Measurements from ENCODE around the gene KRT3. TPM values are rescaled to one million over a fixed set of nuclear protein-coding genes. Genes with fewer than 3 reads are reported as not detected.

KRT3 gene
- total and polyA plus RNA-seq, 2 experiments from 2014 or later, result not detected

DNA sequence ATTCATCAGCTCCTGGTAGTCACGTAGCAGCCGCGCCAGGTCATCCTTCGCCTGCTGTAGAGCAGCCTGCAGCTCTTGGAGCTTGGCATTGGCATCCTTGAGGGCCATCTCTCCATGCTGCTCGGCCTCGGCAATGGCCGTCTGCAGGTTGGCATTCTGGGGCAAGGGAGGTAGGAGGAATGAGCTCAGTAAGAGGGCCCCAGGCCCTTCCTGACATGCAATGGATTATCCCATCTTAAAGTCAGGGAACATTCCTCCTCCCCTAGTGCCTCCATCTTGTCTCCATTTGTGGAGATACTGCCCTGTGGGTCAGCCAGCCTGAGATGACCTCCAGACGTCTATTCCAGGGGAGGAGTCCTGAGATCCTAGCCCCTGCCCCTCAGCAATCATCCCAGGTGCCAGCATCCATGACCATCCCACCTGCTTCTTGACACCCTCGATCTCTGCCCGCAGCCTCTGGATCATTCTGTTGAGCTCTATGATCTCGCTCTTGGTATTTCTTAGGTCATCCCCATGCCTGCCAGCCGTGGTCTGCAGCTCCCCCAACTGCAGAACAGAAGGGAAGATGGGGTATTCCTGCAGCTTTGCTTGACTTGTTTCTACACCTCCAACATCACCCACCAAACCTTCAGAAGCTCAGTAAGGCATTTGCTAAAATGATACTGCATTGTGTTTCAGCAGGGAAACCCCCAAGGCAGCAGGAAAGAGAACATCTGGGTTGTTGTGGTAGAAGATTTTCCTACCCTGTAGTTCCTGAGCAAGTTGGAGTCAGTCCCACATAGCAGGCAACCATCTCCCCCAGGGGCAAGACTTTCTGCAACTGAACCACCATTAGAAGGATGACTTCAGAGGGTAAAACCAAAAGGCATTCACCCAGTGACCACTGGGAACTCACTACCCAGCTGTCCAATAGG lies 4.4 kb downstream of the KRT3 start:
- Histone ChIP-seq H3K4me1 (ENCODE audit: low read depth) (no peaks in the 10 kb centered on the region), H3K36me3 (no peaks in the 10 kb centered on the region), H3K27me3 (peaks cover 37% of the 10 kb centered on the region), H3K4me3 (no peak overlapping the region), H3K27ac (no peak overlapping the region), H3K9me3 (ENCODE audit: low read depth) (no peaks in the 10 kb centered on the region)
- TF ChIP-seq, protein P1, sequence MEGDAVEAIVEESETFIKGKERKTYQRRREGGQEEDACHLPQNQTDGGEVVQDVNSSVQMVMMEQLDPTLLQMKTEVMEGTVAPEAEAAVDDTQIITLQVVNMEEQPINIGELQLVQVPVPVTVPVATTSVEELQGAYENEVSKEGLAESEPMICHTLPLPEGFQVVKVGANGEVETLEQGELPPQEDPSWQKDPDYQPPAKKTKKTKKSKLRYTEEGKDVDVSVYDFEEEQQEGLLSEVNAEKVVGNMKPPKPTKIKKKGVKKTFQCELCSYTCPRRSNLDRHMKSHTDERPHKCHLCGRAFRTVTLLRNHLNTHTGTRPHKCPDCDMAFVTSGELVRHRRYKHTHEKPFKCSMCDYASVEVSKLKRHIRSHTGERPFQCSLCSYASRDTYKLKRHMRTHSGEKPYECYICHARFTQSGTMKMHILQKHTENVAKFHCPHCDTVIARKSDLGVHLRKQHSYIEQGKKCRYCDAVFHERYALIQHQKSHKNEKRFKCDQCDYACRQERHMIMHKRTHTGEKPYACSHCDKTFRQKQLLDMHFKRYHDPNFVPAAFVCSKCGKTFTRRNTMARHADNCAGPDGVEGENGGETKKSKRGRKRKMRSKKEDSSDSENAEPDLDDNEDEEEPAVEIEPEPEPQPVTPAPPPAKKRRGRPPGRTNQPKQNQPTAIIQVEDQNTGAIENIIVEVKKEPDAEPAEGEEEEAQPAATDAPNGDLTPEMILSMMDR (IDR thresholded peaks at IDR 0.05; ENCODE audit: low read depth, low read length), result no peak
- DNase-seq (ENCODE audit: low read depth in 1 of 2, low spot score in 1 of 2), result no peak

DNA sequence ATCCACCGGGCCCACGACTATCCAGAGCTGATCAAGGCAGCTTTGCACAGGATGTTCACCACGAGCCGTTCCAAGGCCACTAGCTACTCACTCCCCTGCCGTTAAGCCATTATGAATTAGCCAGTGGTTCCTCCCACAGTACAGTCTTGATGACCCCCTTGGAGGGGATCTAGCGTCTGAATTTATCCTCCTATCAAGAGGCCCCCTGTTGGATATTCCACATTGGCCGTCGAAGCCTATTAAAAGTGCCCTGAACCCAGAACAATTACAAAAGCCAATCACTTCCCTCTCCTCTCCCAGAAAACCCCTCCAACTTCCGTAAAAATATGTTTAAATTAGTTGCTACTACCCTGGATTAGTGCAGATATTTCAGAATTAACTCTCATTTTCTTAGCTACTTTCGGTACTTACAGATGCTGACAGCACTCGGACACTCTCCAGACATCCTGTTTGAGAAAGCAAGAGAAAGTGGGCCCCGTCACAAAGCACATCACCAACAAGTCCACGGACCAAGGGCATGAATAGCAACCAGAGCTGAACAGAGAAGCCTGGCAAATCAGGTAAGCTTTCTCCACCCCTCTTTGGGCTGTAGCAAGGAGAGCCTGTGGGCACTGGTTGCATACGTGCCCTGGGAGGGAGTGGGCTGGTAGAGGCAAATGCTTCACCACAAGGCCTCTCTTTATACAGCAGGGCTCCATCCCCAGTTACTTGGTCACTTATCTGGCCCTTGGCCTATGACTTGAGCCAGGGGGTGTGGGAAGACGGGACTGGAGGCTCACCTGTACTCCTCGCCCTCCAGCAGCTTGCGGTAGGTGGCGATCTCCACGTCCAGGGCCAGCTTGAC lies 5.3 kb downstream of the KRT3 start:
- TF ChIP-seq, protein P1 (IDR thresholded peaks at IDR 0.05; ENCODE audit: low read depth, low read length), result no peak
- no peaks in the 10 kb centered on the region for H3K9me3 ChIP-seq (ENCODE audit: low read depth)
- H3K4me3 ChIP-seq, result no peak overlapping the region

DNA sequence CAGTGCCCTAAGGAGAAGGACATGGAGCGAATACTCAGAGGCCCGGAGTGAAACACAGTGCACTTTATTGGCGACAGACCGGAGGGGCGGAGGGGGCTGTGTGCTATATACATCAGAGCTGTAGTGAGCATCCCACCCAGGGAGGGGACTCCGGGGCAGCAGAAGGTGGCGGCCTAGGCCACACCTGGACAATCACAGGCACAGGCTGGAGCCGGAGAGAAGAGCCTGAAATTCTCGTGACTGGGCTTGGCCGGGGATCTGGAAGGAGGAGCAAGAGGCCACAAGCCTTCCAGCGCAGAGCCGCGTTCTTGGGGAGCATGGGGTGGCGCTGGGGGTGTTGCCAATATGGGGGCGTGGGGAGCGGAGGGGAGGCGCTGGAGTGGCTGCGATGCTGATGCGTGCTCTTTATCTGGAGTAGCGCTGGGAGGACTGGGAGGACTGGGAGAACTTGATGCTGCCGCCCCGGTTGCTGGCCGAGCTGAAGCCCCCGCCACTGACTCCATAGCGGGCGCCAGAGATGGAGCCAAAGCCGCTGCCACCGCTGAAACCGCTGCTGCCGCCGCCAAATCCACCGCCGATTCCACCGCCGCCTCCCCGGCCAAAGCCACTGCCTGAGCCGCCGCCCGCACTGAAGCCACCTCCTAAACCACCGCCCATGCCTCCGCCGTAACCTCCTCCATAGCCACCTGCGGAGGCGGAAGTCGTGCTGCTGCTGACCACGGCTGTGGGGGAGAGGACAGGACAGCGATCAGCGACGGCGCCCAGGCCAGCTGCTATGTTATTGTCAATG lies 6.1 kb downstream of the KRT3 start:
- TF ChIP-seq, protein P1 (IDR thresholded peaks at IDR 0.05; ENCODE audit: low read depth, low read length), result no peak
- Histone ChIP-seq H3K4me3 (no peak overlapping the region), H3K9me3 (ENCODE audit: low read depth) (no peaks in the 10 kb centered on the region), H3K27me3 (peaks cover 39% of the 10 kb centered on the region), H3K4me1 (ENCODE audit: low read depth) (no peaks in the 10 kb centered on the region), H3K27ac (no peak overlapping the region), H3K36me3 (no peaks in the 10 kb centered on the region)
- DNase-seq (ENCODE audit: low read depth in 1 of 2, low spot score in 1 of 2), result peak in 1 of 2 donors; percentile 10

More for the DNA sequence above, 5.3 kb downstream of the KRT3 start:
- Histone ChIP-seq H3K27ac (no peak overlapping the region), H3K4me1 (ENCODE audit: low read depth) (no peaks in the 10 kb centered on the region), H3K27me3 (peaks cover 33% of the 10 kb centered on the region), H3K36me3 (no peaks in the 10 kb centered on the region)
- DNase-seq (ENCODE audit: low read depth in 1 of 2, low spot score in 1 of 2), result peak in 1 of 2 donors; percentile 21

GRCh38 chr12:52788876-52789636 lies 6.9 kb downstream of the KRT3 start:
- peaks cover 40% of the 10 kb centered on the region for H3K27me3 ChIP-seq
- H3K9me3 ChIP-seq (ENCODE audit: low read depth), result no peaks in the 10 kb centered on the region
- H3K36me3 ChIP-seq, result no peaks in the 10 kb centered on the region
- no peaks in the 10 kb centered on the region for H3K4me1 ChIP-seq (ENCODE audit: low read depth)
- H3K4me3 ChIP-seq, result no peak overlapping the region
- H3K27ac ChIP-seq, result no peak overlapping the region
- TF ChIP-seq, protein P1 (IDR thresholded peaks at IDR 0.05; ENCODE audit: low read depth, low read length), result no peak
- DNase-seq (ENCODE audit: low read depth in 1 of 2, low spot score in 1 of 2), result no peak
